Measurements from ENCODE around the gene SP140.
"Not testable (repeated sequence)": the region's sequence is repeated elsewhere in the genome, so short reads cannot be mapped to it uniquely, and the experiment has no call there.

SP140 gene

GRCh38 chr2:230341936-230342528 lies 116.5 kb downstream of the SP140 start:
- H3K36me3 ChIP-seq (ENCODE audit: control insufficient read depth, insufficient read depth, low read length); H3K4me1 ChIP-seq (ENCODE audit: control insufficient read depth, insufficient read depth, low read length); H3K4me3 ChIP-seq (ENCODE audit: low read length); H3K9ac ChIP-seq (ENCODE audit: low read length); H3K9me3 ChIP-seq (ENCODE audit: control insufficient read depth, low read length); H3K27me3 ChIP-seq (ENCODE audit: control insufficient read depth, insufficient read depth, low read length): not testable (repeated sequence)

GRCh38 chr2:230343041-230343624 lies 117.6 kb downstream of the SP140 start:
- not testable (repeated sequence) for H3K27me3 ChIP-seq (ENCODE audit: control insufficient read depth, insufficient read depth, low read length); H3K9ac ChIP-seq (ENCODE audit: low read length); H3K9me3 ChIP-seq (ENCODE audit: control insufficient read depth, low read length); H3K4me1 ChIP-seq (ENCODE audit: control insufficient read depth, insufficient read depth, low read length); H3K36me3 ChIP-seq (ENCODE audit: control insufficient read depth, insufficient read depth, low read length); H3K4me3 ChIP-seq (ENCODE audit: low read length)

GRCh38 chr2:230343747-230344146 lies 118.2 kb downstream of the SP140 start:
- no peaks in the 10 kb centered on the region for H3K4me1 ChIP-seq (ENCODE audit: control insufficient read depth, insufficient read depth, low read length)

GRCh38 chr2:230346465-230346864 lies 120.9 kb downstream of the SP140 start:
- H3K4me1 ChIP-seq (ENCODE audit: control insufficient read depth, insufficient read depth, low read length), result no peaks in the 10 kb centered on the region
- H3K4me3 ChIP-seq (ENCODE audit: low read length), result no peak overlapping the region
- H3K9me3 ChIP-seq (ENCODE audit: control insufficient read depth, low read length), result no peaks in the 10 kb centered on the region
- H3K9ac ChIP-seq (ENCODE audit: low read length), result no peak overlapping the region
- H3K36me3 ChIP-seq (ENCODE audit: control insufficient read depth, insufficient read depth, low read length), result no peaks in the 10 kb centered on the region
- H3K27me3 ChIP-seq (ENCODE audit: control insufficient read depth, insufficient read depth, low read length), result no peaks in the 10 kb centered on the region

More at GRCh38 chr2:230343747-230344146, 118.2 kb downstream of the SP140 start:
- Histone ChIP-seq H3K4me3 (ENCODE audit: low read length) (no peak overlapping the region), H3K9ac (ENCODE audit: low read length) (no peak overlapping the region), H3K9me3 (ENCODE audit: control insufficient read depth, low read length) (no peaks in the 10 kb centered on the region), H3K36me3 (ENCODE audit: control insufficient read depth, insufficient read depth, low read length) (no peaks in the 10 kb centered on the region), H3K27me3 (ENCODE audit: control insufficient read depth, insufficient read depth, low read length) (no peaks in the 10 kb centered on the region)

GRCh38 chr2:230346921-230347533 lies 121.5 kb downstream of the SP140 start:
- Histone ChIP-seq H3K36me3 (ENCODE audit: control insufficient read depth, insufficient read depth, low read length) (no peaks in the 10 kb centered on the region), H3K4me3 (ENCODE audit: low read length) (no peak overlapping the region)

GRCh38 chr2:230347659-230348305 lies 122.2 kb downstream of the SP140 start:
- Histone ChIP-seq H3K4me3 (ENCODE audit: low read length) (no peak overlapping the region), H3K36me3 (ENCODE audit: control insufficient read depth, insufficient read depth, low read length) (no peaks in the 10 kb centered on the region), H3K9me3 (ENCODE audit: control insufficient read depth, low read length) (no peaks in the 10 kb centered on the region), H3K9ac (ENCODE audit: low read length) (no peak overlapping the region), H3K4me1 (ENCODE audit: control insufficient read depth, insufficient read depth, low read length) (no peaks in the 10 kb centered on the region), H3K27me3 (ENCODE audit: control insufficient read depth, insufficient read depth, low read length) (no peaks in the 10 kb centered on the region)

More at GRCh38 chr2:230346921-230347533, 121.5 kb downstream of the SP140 start:
- Histone ChIP-seq H3K9ac (ENCODE audit: low read length) (no peak overlapping the region), H3K27me3 (ENCODE audit: control insufficient read depth, insufficient read depth, low read length) (no peaks in the 10 kb centered on the region), H3K9me3 (ENCODE audit: control insufficient read depth, low read length) (no peaks in the 10 kb centered on the region), H3K4me1 (ENCODE audit: control insufficient read depth, insufficient read depth, low read length) (no peaks in the 10 kb centered on the region)

- H3K4me3 ChIP-seq (ENCODE audit: low read length), result no peak overlapping the region
- no peaks in the 10 kb centered on the region for H3K4me1 ChIP-seq (ENCODE audit: control insufficient read depth, insufficient read depth, low read length)
- H3K36me3 ChIP-seq (ENCODE audit: control insufficient read depth, insufficient read depth, low read length), result no peaks in the 10 kb centered on the region
- no peaks in the 10 kb centered on the region for H3K9me3 ChIP-seq (ENCODE audit: control insufficient read depth, low read length)
- H3K27me3 ChIP-seq (ENCODE audit: control insufficient read depth, insufficient read depth, low read length), result no peaks in the 10 kb centered on the region
- H3K9ac ChIP-seq (ENCODE audit: low read length), result no peak overlapping the region
Measured at GRCh38 chr2:230348787-230349186, 123.3 kb downstream of the SP140 start.

- H3K36me3 ChIP-seq (ENCODE audit: control insufficient read depth, insufficient read depth, low read length), result no peaks in the 10 kb centered on the region
Measured at GRCh38 chr2:230356084-230356483, 130.5 kb downstream of the SP140 start.

GRCh38 chr2:230358305-230358704 lies 132.8 kb downstream of the SP140 start:
- Histone ChIP-seq H3K36me3 (ENCODE audit: control insufficient read depth, insufficient read depth, low read length) (no peaks in the 10 kb centered on the region), H3K9me3 (ENCODE audit: control insufficient read depth, low read length) (no peaks in the 10 kb centered on the region), H3K4me1 (ENCODE audit: control insufficient read depth, insufficient read depth, low read length) (no peaks in the 10 kb centered on the region), H3K9ac (ENCODE audit: low read length) (no peak overlapping the region), H3K4me3 (ENCODE audit: low read length) (no peak overlapping the region), H3K27me3 (ENCODE audit: control insufficient read depth, insufficient read depth, low read length) (no peaks in the 10 kb centered on the region)

More at GRCh38 chr2:230356084-230356483, 130.5 kb downstream of the SP140 start:
- Histone ChIP-seq H3K4me3 (ENCODE audit: low read length) (no peak overlapping the region), H3K4me1 (ENCODE audit: control insufficient read depth, insufficient read depth, low read length) (no peaks in the 10 kb centered on the region), H3K9me3 (ENCODE audit: control insufficient read depth, low read length) (no peaks in the 10 kb centered on the region), H3K9ac (ENCODE audit: low read length) (no peak overlapping the region), H3K27me3 (ENCODE audit: control insufficient read depth, insufficient read depth, low read length) (no peaks in the 10 kb centered on the region)

GRCh38 chr2:230360028-230360427 lies 134.5 kb downstream of the SP140 start:
- H3K36me3 ChIP-seq (ENCODE audit: control insufficient read depth, insufficient read depth, low read length), result no peaks in the 10 kb centered on the region
- no peaks in the 10 kb centered on the region for H3K4me1 ChIP-seq (ENCODE audit: control insufficient read depth, insufficient read depth, low read length)
- H3K9me3 ChIP-seq (ENCODE audit: control insufficient read depth, low read length), result no peaks in the 10 kb centered on the region
- no peaks in the 10 kb centered on the region for H3K27me3 ChIP-seq (ENCODE audit: control insufficient read depth, insufficient read depth, low read length)
- H3K9ac ChIP-seq (ENCODE audit: low read length), result no peak overlapping the region
- H3K4me3 ChIP-seq (ENCODE audit: low read length), result no peak overlapping the region

- no peaks in the 10 kb centered on the region for H3K9me3 ChIP-seq (ENCODE audit: control insufficient read depth, low read length)
- H3K4me1 ChIP-seq (ENCODE audit: control insufficient read depth, insufficient read depth, low read length), result no peaks in the 10 kb centered on the region
- H3K36me3 ChIP-seq (ENCODE audit: control insufficient read depth, insufficient read depth, low read length), result no peaks in the 10 kb centered on the region
- H3K27me3 ChIP-seq (ENCODE audit: control insufficient read depth, insufficient read depth, low read length), result no peaks in the 10 kb centered on the region
- H3K4me3 ChIP-seq (ENCODE audit: low read length), result no peak overlapping the region
- H3K9ac ChIP-seq (ENCODE audit: low read length), result no peak overlapping the region
Measured at GRCh38 chr2:230362030-230362691, 136.6 kb downstream of the SP140 start.
